GM19239 (cell line): ENCODE results near the gene OR2AG2.

Source experiments
- DNase-seq: peaks from one replicate; pipeline ENCODE4 v3.0.0; 2011; ENCODE audit warnings: low spot score; ENCODE audit not compliant: insufficient read length
- FAIRE-seq: peaks from 2 replicates; lab custom pipeline; 2011; peaks lifted over from hg19 to GRCh38; lab: Jason Lieb, UNC

The OR2AG2 gene

GRCh38 chr11:6745018-6745417 is 26.8 kb downstream of the OR2AG2 start:
- no peak for DNase-seq
- FAIRE-seq, result no peak

- FAIRE-seq (no peak), DNase-seq (no peak)
Observed at GRCh38 chr11:6742260-6742659, 29.5 kb downstream of the OR2AG2 start.

GRCh38 chr11:6738590-6738989 is 33.2 kb downstream of the OR2AG2 start:
- FAIRE-seq (no peak), DNase-seq (no peak)

- FAIRE-seq (peak; percentile 94), DNase-seq (no peak)
Observed at GRCh38 chr11:6737872-6738466, 33.8 kb downstream of the OR2AG2 start.

- FAIRE-seq (no peak), DNase-seq (no peak)
Observed at GRCh38 chr11:6736495-6737121, 35.2 kb downstream of the OR2AG2 start.

- no peak for DNase-seq
- no peak for FAIRE-seq
Observed at GRCh38 chr11:6735306-6735705, 36.5 kb downstream of the OR2AG2 start.

- DNase-seq, result no peak
Observed at GRCh38 chr11:6734616-6735015, 37.2 kb downstream of the OR2AG2 start.

GRCh38 chr11:6733326-6734275 is 38.2 kb downstream of the OR2AG2 start:
- FAIRE-seq (no peak), DNase-seq (no peak)

More at GRCh38 chr11:6734616-6735015, 37.2 kb downstream of the OR2AG2 start:
- no peak for FAIRE-seq

- DNase-seq, result no peak
- FAIRE-seq, result no peak
Observed at GRCh38 chr11:6727971-6728760, 43.6 kb downstream of the OR2AG2 start.

GRCh38 chr11:6725386-6725896 is 46.3 kb downstream of the OR2AG2 start:
- no peak for DNase-seq
- no peak for FAIRE-seq

- no peak for DNase-seq
- FAIRE-seq, result no peak
Observed at GRCh38 chr11:6724013-6724412, 47.8 kb downstream of the OR2AG2 start.

- no peak for DNase-seq
- no peak for FAIRE-seq
Observed at GRCh38 chr11:6721343-6721742, 50.4 kb downstream of the OR2AG2 start.

GRCh38 chr11:6719576-6719975 is 52.2 kb downstream of the OR2AG2 start:
- DNase-seq, result no peak
- FAIRE-seq, result no peak

GRCh38 chr11:6717426-6717825 is 54.4 kb downstream of the OR2AG2 start:
- FAIRE-seq, result no peak

More at GRCh38 chr11:6717426-6717825, 54.4 kb downstream of the OR2AG2 start:
- no peak for DNase-seq
